SK-N-SH treated with all-trans-retinoic acid at 6 μM for 48 hours (cell line): ENCODE results near the gene CSRNP3.

ENCODE experiments used
- ATAC-seq: fragments of 200-7000 bp; cut with Tn5 transposase; 3 replicates; pipeline ENCODE4 v1.9.1; 2020; ENCODE audit warnings: mild to moderate bottlenecking, moderate library complexity
- ARNTL ChIP-seq: fragments of 450-650 bp; formaldehyde crosslinking; IDR thresholded peaks from 2 replicates; pipeline ENCODE4 v1.5.0; 2020; ENCODE audit warnings: low read depth, mild to moderate bottlenecking, moderate library complexity, borderline replicate concordance
- BACH2 ChIP-seq: fragments of 250-450 bp; sonication (Bioruptor Pico); IDR thresholded peaks from 2 replicates; pipeline ENCODE4 v1.9.0; 2021; ENCODE audit warnings: mild to moderate bottlenecking, borderline replicate concordance
- CSDC2 ChIP-seq: fragments of 250-450 bp; sonication (Bioruptor Pico); IDR thresholded peaks from 2 replicates; pipeline ENCODE4 v1.5.0; 2020; ENCODE audit warnings: mild to moderate bottlenecking, moderate library complexity
- GLIS3 ChIP-seq: fragments of 250-450 bp; sonication (Bioruptor Pico); IDR thresholded peaks from 2 replicates; pipeline ENCODE4 v1.5.0; 2020; ENCODE audit warnings: mild to moderate bottlenecking, moderate library complexity
- ISL1 ChIP-seq: fragments of 250-450 bp; sonication (Bioruptor Pico); IDR thresholded peaks from 2 replicates; pipeline ENCODE4 v2.1.2; 2022; ENCODE audit warnings: mild to moderate bottlenecking, moderate library complexity
- OSR1 ChIP-seq: fragments of 250-450 bp; sonication (Bioruptor Pico); IDR thresholded peaks from 2 replicates; pipeline ENCODE4 v1.8.0; 2022; ENCODE audit warnings: moderate library complexity, mild to moderate bottlenecking, inconsistent platforms
- PPARA ChIP-seq: fragments of 250-450 bp; sonication (Bioruptor Pico); IDR thresholded peaks from 2 replicates; pipeline ENCODE4 v1.5.0; 2020; ENCODE audit warnings: mild to moderate bottlenecking, borderline replicate concordance
- RARB ChIP-seq: fragments of 250-450 bp; sonication (Bioruptor Pico); IDR thresholded peaks from 2 replicates; pipeline ENCODE4 v1.8.0; 2021; ENCODE audit warnings: mild to moderate bottlenecking, moderate library complexity
- SNAI2 ChIP-seq: fragments of 250-450 bp; sonication (Bioruptor Pico); IDR thresholded peaks from 2 replicates; pipeline ENCODE4 v1.5.0; 2020; ENCODE audit warnings: mild to moderate bottlenecking, moderate library complexity
- TCF4 ChIP-seq: fragments of 250-450 bp; sonication (Bioruptor Pico); IDR thresholded peaks from 2 replicates; pipeline ENCODE4 v1.8.0; 2021; ENCODE audit warnings: mild to moderate bottlenecking, moderate library complexity, borderline replicate concordance
- TOX ChIP-seq: fragments of 250-450 bp; sonication (Bioruptor Pico); IDR thresholded peaks from 2 replicates; pipeline ENCODE4 v1.8.0; 2021; ENCODE audit warnings: mild to moderate bottlenecking, moderate library complexity, borderline replicate concordance
- ZFP3 ChIP-seq: fragments of 250-450 bp; sonication (Bioruptor Pico); IDR thresholded peaks from 2 replicates; pipeline ENCODE4 v1.5.0; 2020; ENCODE audit warnings: mild to moderate bottlenecking, moderate library complexity
- ZFP30 ChIP-seq: fragments of 450-650 bp; formaldehyde crosslinking; IDR thresholded peaks from 2 replicates; pipeline ENCODE4 v1.5.0; 2022; ENCODE audit warnings: mild to moderate bottlenecking, moderate library complexity
- ZNF565 ChIP-seq: fragments of 450-650 bp; formaldehyde crosslinking; conservative IDR thresholded peaks from 2 replicates; pipeline ENCODE4 v1.5.0; 2020; ENCODE audit warnings: low read depth, mild to moderate bottlenecking, moderate library complexity
- ZNF70 ChIP-seq: fragments of 450-650 bp; formaldehyde crosslinking; IDR thresholded peaks from 2 replicates; pipeline ENCODE4 v1.5.0; 2020; ENCODE audit warnings: mild to moderate bottlenecking, moderate library complexity
- ZNF8 ChIP-seq: fragments of 450-650 bp; formaldehyde crosslinking; IDR thresholded peaks from 2 replicates; pipeline ENCODE4 v1.5.0; 2020; ENCODE audit warnings: mild to moderate bottlenecking, moderate library complexity
- TF ChIP-seq, protein P1 (sequence below): fragments of 250-450 bp; sonication (Bioruptor Pico); IDR thresholded peaks from 2 replicates; pipeline ENCODE4 v1.5.1; 2020; ENCODE audit warnings: low read depth, mild to moderate bottlenecking, moderate library complexity
- TF ChIP-seq, protein P2 (sequence below): fragments of 250-450 bp; sonication (Bioruptor Pico); IDR thresholded peaks from 2 replicates; pipeline ENCODE4 v1.5.0; 2020; ENCODE audit warnings: mild to moderate bottlenecking, moderate library complexity
- TF ChIP-seq, protein P3 (sequence below): fragments of 250-450 bp; sonication (Bioruptor Pico); IDR thresholded peaks from 2 replicates; pipeline ENCODE4 v1.8.0; 2020; ENCODE audit warnings: mild to moderate bottlenecking, moderate library complexity, borderline replicate concordance
- TF ChIP-seq, protein P4 (sequence below): fragments of 250-450 bp; sonication (Bioruptor Pico); IDR thresholded peaks from 2 replicates; pipeline ENCODE4 v1.8.0; 2021; ENCODE audit warnings: low read depth, mild to moderate bottlenecking, moderate library complexity, borderline replicate concordance

The CSRNP3 gene

DNA sequence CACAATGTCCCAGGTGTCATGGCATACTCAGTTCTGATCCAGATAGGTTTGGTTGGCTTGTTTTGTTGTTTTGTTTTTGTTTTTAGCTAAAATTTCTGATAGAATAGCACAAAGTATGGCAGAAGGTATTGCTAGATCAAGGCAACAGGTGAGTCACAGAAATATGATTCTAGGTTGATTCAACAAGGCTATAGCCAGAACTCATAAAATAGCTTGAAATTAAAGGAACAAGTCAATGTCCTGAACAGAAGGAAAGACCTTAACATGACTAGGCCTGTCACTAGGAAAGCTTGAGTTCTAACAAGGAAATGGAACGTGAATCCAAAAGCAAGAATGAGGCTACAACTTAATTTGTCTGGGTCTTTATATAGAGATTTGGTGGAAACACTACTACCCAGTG, 167.5 kb downstream of the CSRNP3 start (continued):
- TF ChIP-seq, protein P1, sequence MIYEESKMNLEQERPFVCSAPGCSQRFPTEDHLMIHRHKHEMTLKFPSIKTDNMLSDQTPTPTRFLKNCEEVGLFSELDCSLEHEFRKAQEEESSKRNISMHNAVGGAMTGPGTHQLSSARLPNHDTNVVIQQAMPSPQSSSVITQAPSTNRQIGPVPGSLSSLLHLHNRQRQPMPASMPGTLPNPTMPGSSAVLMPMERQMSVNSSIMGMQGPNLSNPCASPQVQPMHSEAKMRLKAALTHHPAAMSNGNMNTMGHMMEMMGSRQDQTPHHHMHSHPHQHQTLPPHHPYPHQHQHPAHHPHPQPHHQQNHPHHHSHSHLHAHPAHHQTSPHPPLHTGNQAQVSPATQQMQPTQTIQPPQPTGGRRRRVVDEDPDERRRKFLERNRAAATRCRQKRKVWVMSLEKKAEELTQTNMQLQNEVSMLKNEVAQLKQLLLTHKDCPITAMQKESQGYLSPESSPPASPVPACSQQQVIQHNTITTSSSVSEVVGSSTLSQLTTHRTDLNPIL (CRISPR knock-in tag), result no peak

DNA sequence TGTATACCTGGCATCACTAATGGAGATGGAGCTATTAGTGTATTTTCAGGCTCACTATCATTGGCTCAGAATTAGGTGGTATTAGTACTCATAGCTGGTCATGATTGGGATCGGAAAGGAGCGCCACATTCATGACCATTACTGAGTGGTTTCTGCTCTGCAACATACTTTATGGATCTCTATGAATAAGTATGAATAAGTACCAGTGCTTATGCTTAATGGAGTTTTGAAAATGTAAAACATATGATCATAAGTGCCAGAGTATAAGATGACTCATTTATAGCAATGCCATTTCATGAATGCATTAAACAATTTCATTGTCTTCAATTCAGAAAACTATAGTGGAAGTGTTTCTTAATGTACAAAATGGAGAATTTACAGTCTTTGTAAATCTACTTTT, 167.9 kb downstream of the CSRNP3 start:
- TF ChIP-seq RARB (CRISPR knock-in tag) (no peak), GLIS3 (peak; percentile 7; the same call in 1 of the 2 replicates), OSR1 (CRISPR knock-in tag) (no peak), ISL1 (CRISPR knock-in tag) (peak; percentile 86), TCF4 (CRISPR knock-in tag) (peak; percentile 47)
- TF ChIP-seq, protein P1 (CRISPR knock-in tag), result 0 out of 2 replicates have a peak, but pooled peaks have one; percentile 27
- TF ChIP-seq, protein P2, sequence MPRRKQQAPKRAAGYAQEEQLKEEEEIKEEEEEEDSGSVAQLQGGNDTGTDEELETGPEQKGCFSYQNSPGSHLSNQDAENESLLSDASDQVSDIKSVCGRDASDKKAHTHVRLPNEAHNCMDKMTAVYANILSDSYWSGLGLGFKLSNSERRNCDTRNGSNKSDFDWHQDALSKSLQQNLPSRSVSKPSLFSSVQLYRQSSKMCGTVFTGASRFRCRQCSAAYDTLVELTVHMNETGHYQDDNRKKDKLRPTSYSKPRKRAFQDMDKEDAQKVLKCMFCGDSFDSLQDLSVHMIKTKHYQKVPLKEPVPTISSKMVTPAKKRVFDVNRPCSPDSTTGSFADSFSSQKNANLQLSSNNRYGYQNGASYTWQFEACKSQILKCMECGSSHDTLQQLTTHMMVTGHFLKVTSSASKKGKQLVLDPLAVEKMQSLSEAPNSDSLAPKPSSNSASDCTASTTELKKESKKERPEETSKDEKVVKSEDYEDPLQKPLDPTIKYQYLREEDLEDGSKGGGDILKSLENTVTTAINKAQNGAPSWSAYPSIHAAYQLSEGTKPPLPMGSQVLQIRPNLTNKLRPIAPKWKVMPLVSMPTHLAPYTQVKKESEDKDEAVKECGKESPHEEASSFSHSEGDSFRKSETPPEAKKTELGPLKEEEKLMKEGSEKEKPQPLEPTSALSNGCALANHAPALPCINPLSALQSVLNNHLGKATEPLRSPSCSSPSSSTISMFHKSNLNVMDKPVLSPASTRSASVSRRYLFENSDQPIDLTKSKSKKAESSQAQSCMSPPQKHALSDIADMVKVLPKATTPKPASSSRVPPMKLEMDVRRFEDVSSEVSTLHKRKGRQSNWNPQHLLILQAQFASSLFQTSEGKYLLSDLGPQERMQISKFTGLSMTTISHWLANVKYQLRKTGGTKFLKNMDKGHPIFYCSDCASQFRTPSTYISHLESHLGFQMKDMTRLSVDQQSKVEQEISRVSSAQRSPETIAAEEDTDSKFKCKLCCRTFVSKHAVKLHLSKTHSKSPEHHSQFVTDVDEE (CRISPR knock-in tag), result 0 out of 2 replicates have a peak, but pooled peaks have one; percentile 30
- TF ChIP-seq, protein P3, sequence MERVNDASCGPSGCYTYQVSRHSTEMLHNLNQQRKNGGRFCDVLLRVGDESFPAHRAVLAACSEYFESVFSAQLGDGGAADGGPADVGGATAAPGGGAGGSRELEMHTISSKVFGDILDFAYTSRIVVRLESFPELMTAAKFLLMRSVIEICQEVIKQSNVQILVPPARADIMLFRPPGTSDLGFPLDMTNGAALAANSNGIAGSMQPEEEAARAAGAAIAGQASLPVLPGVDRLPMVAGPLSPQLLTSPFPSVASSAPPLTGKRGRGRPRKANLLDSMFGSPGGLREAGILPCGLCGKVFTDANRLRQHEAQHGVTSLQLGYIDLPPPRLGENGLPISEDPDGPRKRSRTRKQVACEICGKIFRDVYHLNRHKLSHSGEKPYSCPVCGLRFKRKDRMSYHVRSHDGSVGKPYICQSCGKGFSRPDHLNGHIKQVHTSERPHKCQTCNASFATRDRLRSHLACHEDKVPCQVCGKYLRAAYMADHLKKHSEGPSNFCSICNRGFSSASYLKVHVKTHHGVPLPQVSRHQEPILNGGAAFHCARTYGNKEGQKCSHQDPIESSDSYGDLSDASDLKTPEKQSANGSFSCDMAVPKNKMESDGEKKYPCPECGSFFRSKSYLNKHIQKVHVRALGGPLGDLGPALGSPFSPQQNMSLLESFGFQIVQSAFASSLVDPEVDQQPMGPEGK (CRISPR knock-in tag), result no peak
- TF ChIP-seq, all 23 proteins: peak for 5
- peak; percentile 78 for ATAC-seq

DNA sequence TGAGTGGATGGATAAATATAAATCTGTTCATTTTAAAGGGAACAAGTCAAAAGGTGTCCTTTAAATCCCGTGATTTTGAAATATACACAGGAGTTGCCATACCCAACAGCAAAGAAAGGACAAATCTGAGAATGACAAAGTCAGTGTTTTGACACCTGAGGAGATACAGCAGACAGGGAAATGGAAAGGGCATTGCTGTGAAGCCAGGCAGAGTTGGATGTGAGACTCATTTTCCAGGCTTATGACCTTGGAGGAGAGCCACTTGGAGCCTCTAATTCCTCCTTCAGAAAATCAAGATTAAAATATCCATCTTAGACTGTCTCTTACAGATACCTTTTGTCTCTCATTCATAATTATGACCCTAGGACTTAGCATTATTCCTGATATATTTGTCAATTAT, 170.0 kb downstream of the CSRNP3 start:
- ATAC-seq, result no peak
- TF ChIP-seq, protein P3 (CRISPR knock-in tag), result no peak
- no peak for TF ChIP-seq TCF4 (CRISPR knock-in tag)
- no peak for TF ChIP-seq GLIS3
- TF ChIP-seq PPARA, result no peak
- no peak for TF ChIP-seq ZNF8
- TF ChIP-seq ZNF565 (CRISPR knock-in tag), result no peak
- TF ChIP-seq ARNTL (CRISPR knock-in tag), result no peak
- TF ChIP-seq RARB (CRISPR knock-in tag), result no peak
- TF ChIP-seq, protein P4, sequence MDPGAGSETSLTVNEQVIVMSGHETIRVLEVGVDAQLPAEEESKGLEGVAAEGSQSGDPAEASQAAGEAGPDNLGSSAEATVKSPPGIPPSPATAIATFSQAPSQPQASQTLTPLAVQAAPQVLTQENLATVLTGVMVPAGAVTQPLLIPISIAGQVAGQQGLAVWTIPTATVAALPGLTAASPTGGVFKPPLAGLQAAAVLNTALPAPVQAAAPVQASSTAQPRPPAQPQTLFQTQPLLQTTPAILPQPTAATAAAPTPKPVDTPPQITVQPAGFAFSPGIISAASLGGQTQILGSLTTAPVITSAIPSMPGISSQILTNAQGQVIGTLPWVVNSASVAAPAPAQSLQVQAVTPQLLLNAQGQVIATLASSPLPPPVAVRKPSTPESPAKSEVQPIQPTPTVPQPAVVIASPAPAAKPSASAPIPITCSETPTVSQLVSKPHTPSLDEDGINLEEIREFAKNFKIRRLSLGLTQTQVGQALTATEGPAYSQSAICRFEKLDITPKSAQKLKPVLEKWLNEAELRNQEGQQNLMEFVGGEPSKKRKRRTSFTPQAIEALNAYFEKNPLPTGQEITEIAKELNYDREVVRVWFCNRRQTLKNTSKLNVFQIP (CRISPR knock-in tag), result no peak
- TF ChIP-seq, protein P1 (CRISPR knock-in tag), result no peak
- no peak for TF ChIP-seq ZFP3
- TF ChIP-seq BACH2, result no peak
- no peak for TF ChIP-seq CSDC2 (CRISPR knock-in tag)
- no peak for TF ChIP-seq ZNF70 (CRISPR knock-in tag)
- TF ChIP-seq ZFP30 (CRISPR knock-in tag), result no peak
- TF ChIP-seq, protein P2 (CRISPR knock-in tag), result no peak
- no peak for TF ChIP-seq SNAI2
- TF ChIP-seq TOX (CRISPR knock-in tag), result no peak
